H54 (cell line): Measurements from ENCODE around the gene TEPSIN.

Source experiments
- DNase-seq: peaks from one replicate; pipeline ENCODE4 v3.0.0; 2011; ENCODE audit warnings: low spot score, mixed read lengths; ENCODE audit not compliant: insufficient read length
- FAIRE-seq: peaks from 3 replicates; lab custom pipeline; 2011; peaks lifted over from hg19 to GRCh38; lab: Jason Lieb, UNC
- POLR2A ChIP-seq: IDR thresholded peaks from 2 replicates; pipeline ENCODE4 v1.6.1; 2011; ENCODE audit warnings: low read depth, mild to moderate bottlenecking, low read length

The TEPSIN gene

GRCh38 chr17:81250286-81251093 lies 11.6 kb upstream of the TEPSIN start:
- FAIRE-seq (no peak), DNase-seq (no peak)
- no peak for TF ChIP-seq POLR2A

GRCh38 chr17:81249223-81250040 lies 10.6 kb upstream of the TEPSIN start:
- FAIRE-seq: no peak

GRCh38 chr17:81248649-81249048 lies 9.8 kb upstream of the TEPSIN start:
- FAIRE-seq (no peak), DNase-seq (no peak)
- no peak for TF ChIP-seq POLR2A

More at GRCh38 chr17:81249223-81250040, 10.6 kb upstream of the TEPSIN start:
- TF ChIP-seq POLR2A: no peak
- DNase-seq: no peak

- FAIRE-seq (no peak), DNase-seq (no peak)
- no peak for TF ChIP-seq POLR2A
Observed at GRCh38 chr17:81247339-81247990, 8.6 kb upstream of the TEPSIN start.

GRCh38 chr17:81246679-81247338 lies 8.0 kb upstream of the TEPSIN start:
- FAIRE-seq (no peak), DNase-seq (no peak)
- TF ChIP-seq POLR2A: no peak

GRCh38 chr17:81246343-81246670 lies 7.5 kb upstream of the TEPSIN start:
- no peak for FAIRE-seq
- no peak for DNase-seq
- TF ChIP-seq POLR2A: no peak

- no peak for TF ChIP-seq POLR2A
- FAIRE-seq: no peak
- DNase-seq: no peak
Observed at GRCh38 chr17:81245665-81246342, 6.9 kb upstream of the TEPSIN start.

- no peak for FAIRE-seq
- TF ChIP-seq POLR2A: no peak
- DNase-seq: no peak
Observed at GRCh38 chr17:81245024-81245664, 6.3 kb upstream of the TEPSIN start.

GRCh38 chr17:81244358-81245023 lies 5.6 kb upstream of the TEPSIN start:
- DNase-seq (no peak), FAIRE-seq (no peak)
- TF ChIP-seq POLR2A: no peak

- TF ChIP-seq POLR2A: no peak
- FAIRE-seq: no peak
- DNase-seq: no peak
Observed at GRCh38 chr17:81243333-81243664, 4.4 kb upstream of the TEPSIN start.

GRCh38 chr17:81242421-81243332 lies 3.8 kb upstream of the TEPSIN start:
- TF ChIP-seq POLR2A: no peak
- FAIRE-seq (no peak), DNase-seq (no peak)
